GM18499 (cell line): ENCODE data around the gene TPPP2.
A peak's percentile ranks its signal among the peaks of the same experiment; 100 is the strongest.

ENCODE experiments used
- ATAC-seq: cut with Tn5 transposase; IDR thresholded peaks from one replicate; pipeline ENCODE4 v1.9.1; 2021; ENCODE audit warnings: moderate number of reproducible peaks; ENCODE audit not compliant: insufficient read depth, unreplicated experiment

Gene TPPP2

DNA sequence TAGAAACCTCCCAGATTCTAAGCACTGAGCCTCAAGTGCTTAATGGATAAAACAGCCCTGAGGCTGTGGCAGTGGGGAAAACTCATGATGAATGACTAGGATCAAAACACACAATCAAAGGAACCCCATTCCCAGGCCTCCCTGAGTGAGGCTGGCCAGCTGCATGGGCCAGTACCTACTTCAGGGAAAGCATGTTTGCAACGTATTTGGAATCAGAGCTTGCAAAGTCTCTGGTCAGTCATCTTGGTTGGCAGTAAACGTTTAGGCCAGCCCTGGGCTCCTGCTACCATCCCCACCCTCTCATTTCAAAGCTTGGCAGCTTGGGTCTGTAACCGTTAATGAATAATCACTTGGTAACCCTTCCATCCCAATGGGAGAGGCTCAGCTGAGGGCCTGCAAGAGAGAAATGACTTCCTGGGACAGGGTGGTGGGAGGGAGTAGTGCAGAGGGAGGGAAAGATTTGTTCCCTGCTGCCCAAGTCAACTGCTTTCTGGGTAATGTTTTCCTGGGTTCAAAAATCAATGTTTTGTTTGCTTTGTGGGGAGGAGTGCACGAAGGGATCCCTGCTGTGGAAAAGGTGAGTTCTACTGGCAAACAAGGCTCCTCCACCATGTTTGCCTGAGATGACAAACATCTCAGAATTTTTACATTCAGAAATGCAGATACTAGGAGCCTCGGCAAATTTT lies 25.6 kb downstream of the TPPP2 start:
- ATAC-seq: no peak

DNA sequence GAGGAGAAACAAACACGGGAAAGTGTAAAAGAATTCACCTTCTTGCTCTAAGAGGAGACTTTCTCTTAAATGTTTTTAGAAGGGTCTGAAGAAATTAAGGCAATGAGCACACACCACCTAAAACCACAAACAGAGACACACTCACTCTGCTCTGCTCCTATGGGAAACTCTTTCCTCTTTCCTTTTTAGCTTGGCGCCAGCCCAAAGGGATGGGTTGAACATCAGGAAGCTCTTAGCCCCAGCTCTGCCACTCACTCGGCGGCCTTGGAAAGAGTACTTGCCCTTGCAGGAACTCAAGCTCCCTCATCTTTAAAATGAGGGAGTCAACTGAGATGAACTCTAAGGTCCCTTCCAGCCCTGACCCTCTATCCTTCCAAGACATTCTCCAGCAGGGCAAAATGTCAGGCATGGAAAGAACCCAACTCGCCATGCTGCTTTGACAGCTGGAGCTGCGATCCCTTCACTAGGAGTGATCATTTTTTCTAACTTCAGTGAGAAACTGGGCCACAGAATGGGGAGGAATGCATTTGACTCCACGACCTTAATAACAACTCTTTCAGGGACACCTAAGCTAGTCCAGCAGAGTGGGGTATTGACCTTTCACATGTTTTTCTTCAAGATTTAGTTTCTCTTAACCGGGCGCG lies 26.6 kb downstream of the TPPP2 start:
- no peak for ATAC-seq

DNA sequence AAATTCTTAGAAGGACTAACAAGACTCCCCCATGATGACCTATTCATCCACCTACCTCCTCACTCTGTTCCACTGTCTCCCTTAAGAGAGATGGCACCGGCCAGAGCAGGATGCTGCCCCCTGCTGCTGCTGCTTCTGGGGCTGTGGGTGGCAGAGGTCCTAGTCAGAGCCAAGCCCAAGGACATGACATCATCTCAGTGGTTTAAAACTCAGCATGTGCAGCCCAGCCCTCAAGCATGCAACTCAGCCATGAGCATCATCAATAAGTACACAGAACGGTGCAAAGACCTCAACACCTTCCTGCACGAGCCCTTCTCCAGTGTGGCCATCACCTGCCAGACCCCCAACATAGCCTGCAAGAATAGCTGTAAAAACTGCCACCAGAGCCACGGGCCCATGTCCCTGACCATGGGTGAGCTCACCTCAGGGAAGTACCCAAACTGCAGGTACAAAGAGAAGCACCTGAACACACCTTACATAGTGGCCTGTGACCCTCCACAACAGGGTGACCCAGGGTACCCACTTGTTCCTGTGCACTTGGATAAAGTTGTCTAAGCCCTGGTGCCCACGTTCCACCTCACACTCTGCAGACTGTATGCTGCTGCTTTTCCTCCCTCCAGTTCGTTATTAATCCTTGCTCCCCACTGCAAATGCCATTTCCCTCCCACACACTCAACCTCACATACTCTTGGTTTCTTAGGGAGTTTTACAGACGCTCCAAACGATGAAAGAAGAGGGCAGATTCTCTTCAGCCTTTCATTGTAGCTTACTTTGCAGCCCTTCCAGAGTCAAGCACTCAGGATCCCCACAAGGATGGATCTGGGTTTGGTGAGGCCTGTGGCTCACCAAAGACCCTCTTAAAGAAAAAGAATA lies 28.0 kb downstream of the TPPP2 start, which contains the start of gene RNASE8:
TSS of gene RNASE8 (plus strand) at position 20 of the 873 bp plus-strand sequence. CDS start at position 91, 71 bp downstream.
- ATAC-seq: no peak

DNA sequence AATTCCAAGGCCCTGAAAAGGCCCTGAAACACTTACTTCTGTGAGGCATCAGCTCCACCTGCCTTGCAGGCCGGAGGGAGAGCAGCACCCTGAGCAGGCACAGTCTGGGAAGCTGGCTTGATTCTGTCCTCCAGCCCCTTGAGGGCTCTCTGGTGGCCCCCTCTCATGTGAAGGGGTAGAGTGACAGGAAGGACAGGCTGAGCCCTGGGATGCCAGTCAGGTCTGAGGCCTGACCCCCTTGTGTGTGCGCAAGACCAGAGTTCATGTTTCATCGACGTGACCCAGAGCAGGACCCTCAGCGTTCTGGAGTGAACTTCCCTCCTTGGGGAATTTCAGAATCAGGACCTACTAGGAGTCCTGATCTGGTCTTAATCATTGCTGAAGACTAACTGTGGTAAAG lies 28.9 kb downstream of the TPPP2 start:
- ATAC-seq: no peak

DNA sequence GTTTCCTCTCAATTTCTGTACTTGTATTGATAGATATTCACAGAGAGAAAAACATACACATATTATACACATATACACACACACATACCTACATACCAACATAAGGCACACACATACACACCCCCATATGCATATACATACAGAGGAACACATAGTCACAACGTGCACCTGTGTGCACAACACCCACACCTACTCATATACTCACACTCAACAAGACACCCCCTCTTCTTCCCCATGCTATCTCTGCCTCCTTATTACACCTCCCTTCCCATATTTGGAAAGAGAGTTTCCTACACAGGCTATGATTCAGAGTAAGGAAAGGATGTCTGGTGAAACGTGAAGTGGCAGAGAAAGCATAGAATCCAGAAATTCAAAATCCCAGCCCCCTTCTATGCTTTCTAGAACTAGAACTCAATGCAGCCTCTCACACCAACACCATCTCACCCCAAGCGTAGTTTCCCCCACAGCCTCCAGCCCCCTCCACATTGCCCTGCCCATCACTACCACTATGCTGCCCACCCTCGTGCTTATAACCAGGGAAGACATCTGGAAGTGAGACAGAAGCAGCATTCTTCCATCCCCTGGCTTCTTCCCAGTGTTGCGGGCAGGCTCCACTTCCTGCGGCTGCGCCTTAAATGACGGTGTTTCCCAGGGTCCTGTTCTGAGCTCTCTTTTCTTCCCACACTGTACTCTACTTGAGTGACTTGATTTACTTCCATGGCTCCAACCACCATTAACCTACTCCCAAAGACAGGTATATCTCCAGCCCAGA lies 30.0 kb downstream of the TPPP2 start:
- ATAC-seq: no peak

DNA sequence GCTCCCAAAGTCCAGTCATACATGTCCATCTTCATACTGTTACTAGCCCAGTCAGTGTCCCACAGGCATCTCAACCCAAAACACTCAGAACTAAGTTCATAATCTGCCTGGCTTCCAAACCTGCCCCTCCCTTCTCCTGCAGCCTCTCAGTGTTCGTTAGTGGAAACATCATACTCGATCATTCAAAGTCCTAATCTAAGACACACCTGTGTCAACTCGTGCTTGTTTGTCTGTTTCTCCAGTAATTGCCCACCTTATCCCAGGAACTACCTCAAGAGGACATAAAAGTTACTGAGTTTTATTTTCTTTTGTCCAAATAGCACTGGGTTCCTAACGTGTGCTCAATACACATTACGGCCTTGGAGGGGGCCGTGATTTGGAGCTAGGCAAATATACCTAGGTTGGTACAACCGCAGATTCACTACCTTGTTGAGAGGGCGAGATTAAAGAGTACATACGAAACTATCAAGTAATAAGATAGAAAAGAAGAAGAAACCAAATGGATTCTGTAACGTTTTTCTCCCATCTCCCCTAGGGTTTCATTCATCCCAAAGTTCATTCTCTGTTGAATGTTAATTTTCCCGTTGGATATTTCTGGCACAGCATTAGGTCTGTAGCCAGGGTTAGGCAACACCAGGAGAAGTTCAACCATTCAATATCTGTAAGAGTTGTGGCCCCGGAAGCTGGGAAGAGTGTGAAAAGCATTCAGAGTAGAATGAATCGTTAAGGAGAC lies 30.8 kb downstream of the TPPP2 start:
- ATAC-seq: no peak

DNA sequence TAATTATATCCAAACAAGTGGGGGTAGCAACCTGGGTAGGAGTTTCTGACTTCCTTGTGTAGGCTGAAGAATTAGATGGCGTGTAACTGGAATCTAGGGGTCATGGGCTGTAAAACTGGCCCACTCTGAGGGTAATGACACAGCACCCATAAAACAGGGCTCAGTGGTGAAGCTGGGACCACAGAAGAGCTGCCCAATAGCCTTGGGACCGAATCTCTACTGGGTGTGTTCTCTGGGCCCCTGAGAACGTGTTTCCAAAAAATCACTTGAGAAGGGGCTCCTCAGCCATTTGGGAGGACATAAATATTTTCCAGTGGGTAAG lies 31.3 kb downstream of the TPPP2 start:
- ATAC-seq: no peak

DNA sequence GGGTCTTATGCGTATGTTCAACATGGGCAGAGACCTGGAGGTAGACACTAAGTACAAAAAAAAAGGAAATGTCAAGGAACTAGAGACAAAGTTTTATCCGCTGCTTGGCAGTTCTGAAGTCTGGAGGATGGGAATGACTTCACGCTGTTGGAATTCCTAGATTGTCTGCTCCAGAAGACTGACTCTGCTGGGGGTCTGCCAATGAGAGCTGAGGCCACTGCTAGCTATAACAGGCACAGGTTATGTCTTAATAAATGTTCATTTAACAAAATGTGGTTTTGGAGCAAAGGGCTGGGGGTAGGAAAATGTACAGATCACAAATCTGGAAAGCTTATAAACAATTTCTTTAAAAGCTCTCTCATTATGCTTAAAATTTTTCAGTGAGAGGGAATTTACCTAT lies 33.5 kb downstream of the TPPP2 start:
- ATAC-seq: no peak

DNA sequence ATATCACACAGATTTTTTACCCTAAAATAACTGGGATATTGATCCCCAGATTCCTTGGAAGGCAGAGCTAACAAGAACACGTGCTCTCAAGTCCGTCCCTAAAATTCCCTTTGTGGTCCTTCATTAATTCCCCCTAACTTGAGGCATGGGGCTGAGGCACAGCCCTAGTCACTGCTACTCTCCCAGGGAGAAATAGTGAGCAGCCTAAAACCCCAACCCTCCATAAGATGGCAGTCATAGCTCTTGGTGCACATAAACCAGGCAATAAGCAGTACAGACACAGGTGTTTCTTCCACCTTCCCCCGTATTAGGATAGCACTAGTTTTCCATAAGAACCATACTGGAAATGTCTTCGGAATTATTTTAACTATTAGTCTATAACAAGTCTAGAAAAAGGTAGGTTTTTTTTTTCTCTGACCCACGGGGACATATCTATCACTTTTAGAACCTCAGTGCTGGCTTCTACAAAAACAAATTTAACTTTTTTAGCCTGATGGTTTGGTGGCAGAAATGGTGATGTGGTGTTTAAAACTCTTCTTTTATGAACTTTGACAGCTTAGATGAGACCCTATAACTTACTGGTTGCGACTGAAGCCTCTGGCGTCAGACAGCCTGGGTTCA lies 37.0 kb downstream of the TPPP2 start:
- no peak for ATAC-seq

DNA sequence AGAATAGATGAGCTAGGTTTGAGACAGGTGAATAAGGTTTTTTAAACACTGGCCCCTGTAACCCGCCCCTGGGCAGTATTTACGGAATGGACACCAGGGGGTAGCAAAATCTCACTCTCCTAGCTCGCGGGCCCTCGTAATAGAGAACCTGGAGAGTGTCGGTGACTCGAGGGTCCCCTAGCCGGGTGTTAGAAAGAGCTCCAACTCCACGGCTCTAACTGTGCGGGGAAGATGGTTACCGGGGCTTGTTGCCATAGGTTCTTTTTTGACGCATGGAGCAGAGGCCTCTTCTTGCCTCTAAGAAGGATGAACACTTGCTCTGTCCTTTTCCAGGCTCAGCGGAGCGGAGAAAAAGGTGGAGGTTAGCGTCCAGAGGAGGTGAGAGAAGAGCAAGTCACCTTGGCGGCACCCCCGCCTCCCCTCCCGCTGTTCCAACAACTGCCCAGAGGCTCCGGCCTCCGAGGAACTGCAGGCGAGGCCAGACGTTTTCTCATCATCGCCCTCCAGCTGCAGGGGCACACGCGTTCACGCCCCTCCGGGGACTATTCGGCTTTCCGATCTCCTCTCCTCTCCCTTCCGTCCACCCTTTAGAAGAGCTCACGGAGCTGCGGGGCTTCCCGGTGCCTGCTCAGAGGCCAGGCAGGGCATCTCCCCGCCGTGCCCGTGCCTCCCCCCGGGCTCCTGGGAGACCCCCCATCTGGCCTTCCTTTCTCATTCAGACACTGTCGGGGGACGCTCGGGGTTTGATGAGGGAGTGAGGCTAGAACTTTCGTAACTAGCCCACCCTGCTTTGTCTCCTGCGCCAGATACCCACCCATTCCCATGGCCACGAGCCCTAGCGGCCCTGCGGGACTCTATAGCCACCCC lies 38.7 kb downstream of the TPPP2 start:
- ATAC-seq: no peak

DNA sequence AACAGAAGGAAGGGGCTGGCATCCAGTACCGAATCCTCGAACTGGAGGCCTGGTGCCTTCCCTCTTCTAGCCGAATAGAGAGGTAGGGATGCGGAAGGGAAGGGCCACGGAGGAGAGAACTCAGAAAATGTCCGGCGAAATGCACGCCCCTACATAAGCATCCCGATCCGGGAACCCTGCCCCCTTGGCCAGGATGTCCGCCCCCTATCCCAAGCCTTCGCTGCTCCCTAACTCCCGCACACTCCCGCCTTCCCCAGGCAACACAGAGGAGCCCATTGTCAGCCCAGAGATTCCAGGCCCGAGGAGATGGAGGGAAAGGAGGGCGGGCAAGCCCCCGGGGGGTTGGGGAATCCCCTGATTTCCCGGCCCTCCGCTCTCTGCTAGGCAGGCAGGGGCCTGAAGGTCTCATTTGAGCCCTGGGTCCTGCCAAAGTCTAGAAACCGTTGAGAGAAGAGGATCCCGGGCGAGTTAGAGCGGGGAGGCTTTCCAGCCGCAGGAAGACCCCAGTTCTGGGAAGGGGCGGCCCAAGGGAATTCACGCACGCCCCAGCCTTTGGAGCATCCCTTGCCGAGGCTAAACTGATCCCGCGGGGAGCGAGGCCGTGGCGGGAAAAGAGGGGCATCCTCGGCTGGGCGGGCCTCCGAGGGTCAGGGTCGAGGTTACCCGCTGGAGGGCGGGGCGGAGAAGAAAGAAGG lies 39.5 kb downstream of the TPPP2 start:
- no peak for ATAC-seq

DNA sequence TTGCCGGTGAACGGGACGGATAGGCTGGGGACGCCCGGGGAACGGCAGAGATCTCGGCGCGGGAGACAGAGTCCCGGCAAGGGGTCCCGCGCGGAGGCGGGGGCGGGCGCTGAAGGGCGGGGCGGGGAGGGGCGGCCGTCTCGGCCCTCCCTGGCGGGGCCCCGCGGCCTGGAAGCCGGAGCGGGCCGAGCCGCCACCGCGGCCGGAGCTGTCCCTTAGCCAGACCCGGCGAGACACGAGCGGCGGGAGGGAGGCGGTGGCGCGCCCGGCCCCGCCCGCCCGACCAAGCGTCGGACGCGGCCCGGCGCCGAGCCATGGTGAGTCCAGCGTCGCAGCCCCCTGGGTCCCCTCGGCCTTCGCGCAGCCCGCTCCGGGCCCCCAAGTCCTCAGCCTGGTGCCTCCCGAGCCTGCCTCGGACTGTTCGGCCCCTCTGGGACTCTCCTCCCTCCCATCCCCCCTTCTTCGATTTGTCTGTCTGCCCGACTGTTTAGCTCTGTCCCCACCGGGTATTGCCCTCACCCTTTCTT lies 40.1 kb downstream of the TPPP2 start, which contains the start of gene ARHGEF40:
TSS of gene ARHGEF40 (plus strand) at position 222 of the 527 bp plus-strand sequence. CDS start at position 315, 93 bp downstream.
- ATAC-seq: no peak

DNA sequence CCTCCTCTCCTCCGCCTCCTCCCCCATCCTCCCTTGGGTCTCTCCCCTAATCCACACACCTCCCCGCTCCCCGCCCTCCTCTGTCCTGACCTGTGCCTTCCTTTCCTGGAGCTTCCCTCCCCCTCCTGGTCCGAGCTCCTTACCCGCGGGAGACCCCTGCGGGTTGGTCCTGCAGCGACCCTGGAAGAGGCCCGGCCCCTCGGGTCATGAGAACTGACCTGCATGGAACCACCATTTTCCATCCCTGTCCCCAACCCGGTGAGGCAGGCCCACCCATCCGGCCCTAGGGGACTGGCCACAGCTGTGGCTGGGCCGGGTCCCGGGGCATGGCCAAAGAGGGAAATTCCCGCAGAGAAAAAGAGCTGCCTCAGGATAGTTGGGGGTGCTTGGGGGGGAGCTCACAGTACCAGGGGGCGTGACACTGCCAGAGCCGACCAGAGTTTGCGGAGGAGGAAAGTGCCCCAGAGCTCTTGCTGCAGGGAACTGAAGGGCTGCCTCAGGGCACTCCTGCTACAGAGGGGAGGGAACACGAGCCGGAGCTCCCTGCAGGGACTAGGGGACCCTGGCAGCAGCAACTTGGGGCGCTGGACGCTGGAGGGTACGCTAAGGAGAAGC lies 40.7 kb downstream of the TPPP2 start:
- no peak for ATAC-seq

DNA sequence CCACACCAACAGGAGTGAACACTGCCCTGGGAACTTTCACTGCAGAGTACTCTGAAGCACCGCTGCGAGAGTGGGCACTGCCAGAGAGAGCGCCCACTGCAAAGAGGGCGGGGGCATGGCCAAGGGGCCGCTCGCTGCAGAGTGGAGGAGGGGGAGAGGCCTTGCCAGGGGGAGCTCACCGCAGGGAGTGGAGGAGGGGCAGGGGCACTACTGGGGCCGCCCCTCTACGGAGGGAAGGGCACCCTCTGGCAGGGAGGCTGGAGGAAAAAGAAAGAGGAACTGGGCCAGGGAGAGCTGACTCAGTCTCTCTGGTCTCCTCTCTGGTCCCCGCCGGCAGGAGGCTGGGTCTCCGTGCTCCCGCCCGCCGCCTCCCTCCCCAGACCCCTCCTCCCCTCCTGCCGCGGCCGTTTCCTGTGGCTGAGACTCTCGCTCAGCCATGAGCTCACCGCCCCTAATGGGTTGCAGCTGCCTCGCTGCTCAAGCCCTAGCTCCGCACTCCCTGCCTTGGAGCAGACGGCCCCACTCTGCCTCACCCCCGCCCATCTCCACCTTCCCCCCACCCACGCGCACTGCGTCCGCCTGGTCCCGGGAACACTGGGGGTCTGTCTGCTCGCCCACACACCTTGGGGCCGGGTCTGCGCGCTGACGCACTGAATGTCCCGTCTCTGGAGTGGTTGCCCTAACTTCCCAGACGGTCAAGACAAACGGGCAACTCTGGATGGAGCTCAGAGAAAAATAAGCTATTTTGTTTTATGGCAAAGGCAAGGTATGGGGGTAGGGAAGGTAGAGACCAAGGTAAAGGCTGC lies 41.4 kb downstream of the TPPP2 start:
- ATAC-seq: peak; percentile 53

DNA sequence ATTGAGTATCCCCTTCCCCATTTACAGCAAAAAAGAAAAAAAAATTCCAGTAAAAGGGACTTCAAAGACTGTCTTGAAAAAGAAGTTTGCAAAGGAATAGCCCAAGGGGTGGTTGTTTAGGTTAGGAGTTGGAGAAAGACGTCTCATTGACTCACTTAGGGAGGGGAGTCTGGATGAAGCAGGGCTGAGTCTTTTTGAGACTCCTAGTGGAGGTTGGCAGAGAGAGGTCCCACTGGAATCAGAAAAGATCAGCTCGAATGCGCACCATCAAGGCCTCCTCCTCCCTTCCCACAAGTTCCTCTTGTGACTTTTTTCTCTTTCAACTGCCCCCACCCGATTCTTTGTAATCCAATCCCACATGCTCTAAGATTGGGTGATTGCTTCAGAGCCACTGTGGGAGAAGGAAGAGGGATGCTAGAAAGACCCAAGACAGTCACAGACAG lies 42.0 kb downstream of the TPPP2 start:
- no peak for ATAC-seq

DNA sequence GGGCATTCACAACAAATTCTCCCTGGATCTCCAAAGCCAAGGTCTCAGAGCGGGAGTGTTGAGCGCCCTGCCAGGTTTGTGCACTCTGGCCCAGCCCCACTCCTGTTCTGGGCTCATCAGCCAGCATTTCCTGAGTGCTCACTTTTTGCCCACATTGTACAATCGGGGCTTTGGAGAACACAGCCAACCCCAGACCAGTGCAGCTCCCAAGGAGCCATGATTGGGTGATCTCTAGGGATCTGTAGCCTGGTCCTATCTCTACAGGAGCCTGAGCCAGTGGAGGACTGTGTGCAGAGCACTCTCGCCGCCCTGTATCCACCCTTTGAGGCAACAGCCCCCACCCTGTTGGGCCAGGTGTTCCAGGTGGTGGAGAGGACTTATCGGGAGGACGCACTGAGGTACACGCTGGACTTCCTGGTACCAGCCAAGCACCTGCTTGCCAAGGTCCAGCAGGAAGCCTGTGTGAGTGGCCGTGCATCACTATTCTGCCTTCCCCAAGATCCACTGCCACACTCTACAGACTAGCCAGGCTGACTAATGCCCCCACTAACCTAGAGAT lies 42.8 kb downstream of the TPPP2 start:
- no peak for ATAC-seq
